Endothelial cell of umbilical vein (primary cell): Measurements from ENCODE around the gene TPPP2. TPM values are rescaled to one million over a fixed set of nuclear protein-coding genes. Genes with fewer than 3 reads are reported as not detected.

Experiments
- BruUV-seq: library from RNA; stranded (reverse); fragments of 400-500 nt; replicated peaks from 2 replicates; lab custom pipeline; 2021; lab: Mats Ljungman, UMichigan
- CTCF ChIA-PET: fragments of 300-600, 350-600 bp; sonication (Branson Sonifier 250); formaldehyde crosslinking; loops from one replicate; lab custom pipeline; 2021; ENCODE audit warnings: antibody characterized with exemption, inconsistent platforms; lab: Charles Lee
- POLR2A ChIA-PET: fragments of 300-600, 350-600 bp; sonication (Branson Sonifier 250); formaldehyde crosslinking; loops from one replicate; lab custom pipeline; 2021; ENCODE audit warnings: antibody characterized with exemption, inconsistent platforms; lab: Charles Lee
- DNase-seq: peaks from one replicate; pipeline ENCODE4 v3.0.0-alpha.2; 2011; ENCODE audit warnings: low read depth, low spot score
- FAIRE-seq: peaks from 2 replicates; lab custom pipeline; 2011; peaks lifted over from hg19 to GRCh38; lab: Jason Lieb, UNC
- H2AFZ ChIP-seq: 2 replicates; pipeline ENCODE4 v1.6.0; 2012; ENCODE audit warnings: low read depth, low read length, control low read depth, inconsistent platforms
- H3K27ac ChIP-seq: 2 replicates; pipeline ENCODE4 v1.5.1; 2011; ENCODE audit warnings: low read depth, mild to moderate bottlenecking, control low read depth, low read length, moderate library complexity; ENCODE audit not compliant: insufficient read depth
- H3K27me3 ChIP-seq, 2 experiments: 2 replicates each; pipeline versions ENCODE4 v1.6.0 to v1.6.1; 2011; ENCODE audit warnings: low read length in 2 of 2, mixed read lengths in 1 of 2; ENCODE audit not compliant: control insufficient read depth in 2 of 2, insufficient read depth in 2 of 2
- H3K36me3 ChIP-seq, 2 experiments: 2 replicates in 1 of 2; 3 replicates in 1 of 2; pipeline ENCODE4 v1.5.1; 2011; ENCODE audit warnings: low read length in 2 of 2, mild to moderate bottlenecking in 1 of 2, moderate library complexity in 1 of 2; ENCODE audit not compliant: control insufficient read depth in 2 of 2, insufficient read depth in 2 of 2; ENCODE audit errors: extremely low read depth in 1 of 2
- H3K4me1 ChIP-seq: 3 replicates; pipeline ENCODE4 v1.5.1; 2011; ENCODE audit warnings: mild to moderate bottlenecking, low read length; ENCODE audit not compliant: control insufficient read depth, insufficient read depth; ENCODE audit errors: extremely low read depth
- H3K4me2 ChIP-seq: 2 replicates; pipeline ENCODE4 v1.6.1; 2011; ENCODE audit warnings: low read length, control low read depth, mixed read lengths; ENCODE audit not compliant: insufficient read depth
- H3K4me3 ChIP-seq, 3 experiments: fragments of 200-600 bp in 1 of 3; sonication (generic), shearing (Covaris generic) in 1 of 3; replicated peaks in 1 of 3; 2 replicates each; pipeline ENCODE4 v1.5.1; 2011 to 2016; ENCODE audit warnings: control low read depth in 3 of 3, low read length in 3 of 3, mild to moderate bottlenecking in 2 of 3, inconsistent platforms in 1 of 3, low read depth in 1 of 3, moderate library complexity in 1 of 3; ENCODE audit not compliant: insufficient read depth in 1 of 3
- H3K79me2 ChIP-seq: 2 replicates; pipeline ENCODE4 v1.6.0; 2012; ENCODE audit warnings: low read length, inconsistent platforms; ENCODE audit not compliant: control insufficient read depth, insufficient read depth
- H3K9ac ChIP-seq: replicated peaks from 2 replicates; pipeline ENCODE3; 2011; ENCODE audit warnings: low read length, control low read depth; ENCODE audit not compliant: insufficient read depth; ENCODE audit errors: extremely low read depth
- H3K9me1 ChIP-seq: replicated peaks from 3 replicates; pipeline ENCODE4 v1.6.0; 2011; ENCODE audit warnings: mild to moderate bottlenecking, low read length; ENCODE audit not compliant: control insufficient read depth, insufficient read depth; ENCODE audit errors: extremely low read depth
- H3K9me3 ChIP-seq: replicated peaks from 2 replicates; pipeline ENCODE4 v1.5.1; 2012; ENCODE audit warnings: low read length, inconsistent platforms; ENCODE audit not compliant: control insufficient read depth, insufficient read depth
- H4K20me1 ChIP-seq: replicated peaks from 2 replicates; pipeline ENCODE3; 2011; ENCODE audit warnings: mild to moderate bottlenecking, low read length; ENCODE audit not compliant: control insufficient read depth, insufficient read depth; ENCODE audit errors: extremely low read depth
- CTCF ChIP-seq, 2 donors: IDR thresholded peaks; 1 replicate in 1 of 2; 2 replicates in 1 of 2; pipeline ENCODE4 v1.5.1; 2011; ENCODE audit warnings: low read length in 2 of 2, mild to moderate bottlenecking in 2 of 2, moderate library complexity in 2 of 2, control low read depth in 1 of 2, inconsistent platforms in 1 of 2, low read depth in 1 of 2; ENCODE audit not compliant: insufficient read depth in 1 of 2; ENCODE audit errors: extremely low read depth in 1 of 2
- EZH2 ChIP-seq: IDR thresholded peaks from 2 replicates; pipeline ENCODE4 v1.6.1; 2012; ENCODE audit warnings: borderline replicate concordance, low read depth, mild to moderate bottlenecking, moderate library complexity, low read length, inconsistent platforms; ENCODE audit not compliant: severe bottlenecking
- FOS ChIP-seq: IDR thresholded peaks from 2 replicates; pipeline ENCODE4 v1.6.1; 2011; ENCODE audit warnings: mild to moderate bottlenecking, low read length, moderate library complexity, borderline replicate concordance; ENCODE audit not compliant: insufficient read depth
- GATA2 ChIP-seq: IDR thresholded peaks from 2 replicates; pipeline ENCODE4 v1.7.0; 2011; ENCODE audit warnings: low read depth, mild to moderate bottlenecking, moderate library complexity, mixed read lengths, low read length; ENCODE audit not compliant: insufficient read length, insufficient read depth
- JUN ChIP-seq: IDR thresholded peaks from 2 replicates; pipeline ENCODE4 v1.6.1; 2011; ENCODE audit warnings: borderline replicate concordance, low read depth; ENCODE audit not compliant: insufficient read length, insufficient read depth
- MAX ChIP-seq: IDR thresholded peaks from 2 replicates; pipeline ENCODE4 v1.6.1; 2011; ENCODE audit not compliant: insufficient read depth, insufficient read length
- MYC ChIP-seq: IDR thresholded peaks from one replicate; pipeline ENCODE4 v1.6.1; 2011; ENCODE audit warnings: mild to moderate bottlenecking, low read depth, low read length
- POLR2A ChIP-seq: IDR thresholded peaks from 2 replicates; pipeline ENCODE4 v1.6.1; 2012; ENCODE audit warnings: low read depth, mild to moderate bottlenecking, control low read depth, low read length
- POLR2AphosphoS5 ChIP-seq: IDR thresholded peaks from 2 replicates; pipeline ENCODE4 v1.6.1; 2012; ENCODE audit warnings: low read depth, mild to moderate bottlenecking, control low read depth, low read length, moderate library complexity; ENCODE audit not compliant: insufficient read depth
- dilution Hi-C: fragments of 300-500 bp; cut with MboI; formaldehyde crosslinking; loops from one replicate; pipeline ENCODE4 v1.15.0; 2019; ENCODE audit warnings: low sequenced_read_pairs; ENCODE audit not compliant: extremely low pct_ligation_motif_present
- intact Hi-C: fragments of 100-400 bp; cut with micrococcal nuclease; formaldehyde crosslinking; loops from one replicate; pipeline ENCODE4 v1.10.0; 2022
- polyA plus RNA-seq, 4 experiments: library from polyadenylated mRNA; depleted of rRNA in 3 of 4; stranded (reverse) in 3 of 4; unstranded in 1 of 4; fragments of >200 nt; gene quantifications; 2 replicates each; pipeline versions ENCODE4 v1.2.1 to v1.2.3, GENCODE V29; 2011 to 2012; ENCODE audit warnings: missing spikeins in 1 of 4
- total RNA-seq: library from RNA; stranded (reverse); gene quantifications from 2 replicates; pipeline ENCODE4 v1.2.3, GENCODE V29; 2021

TPPP2 gene
- total and polyA plus RNA-seq, 2 donors (not counting 3 experiments of a cell fraction or from before 2014, with no cell fraction given): not detected

GRCh38 chr14:21019366-21019765 lies 10.7 kb upstream of the TPPP2 start:
- BruUV-seq: no TSS peak
- no peak overlapping the region for H3K4me3 ChIP-seq
- H3K36me3 ChIP-seq: no peaks in the 10 kb centered on the region
- H3K4me2 ChIP-seq: no peak overlapping the region
- no peaks in the 10 kb centered on the region for H3K9me1 ChIP-seq
- no peaks in the 10 kb centered on the region for H3K4me1 ChIP-seq
- H3K27me3 ChIP-seq: peaks cover 31 to 35% of the 10 kb centered on the region in 2 experiments
- no peaks in the 10 kb centered on the region for H3K79me2 ChIP-seq
- POLR2A ChIA-PET: no interaction called here
- dilution Hi-C loops (no loop called here), intact Hi-C loops (no loop called here)
- TF ChIP-seq EZH2 (no peak), POLR2A (no peak), JUN (no peak), FOS (no peak), POLR2AphosphoS5 (no peak), MYC (no peak), MAX (no peak), GATA2 (no peak), CTCF (IDR thresholded peaks at IDR 0.05; ENCODE audit: extremely low read depth in 1 of 2, insufficient read depth in 1 of 2, low read depth in 1 of 2, low read length in 2 of 2) (no peak)
- DNase-seq (no peak), FAIRE-seq (no peak)
- no peak overlapping the region for H2AFZ ChIP-seq
- H4K20me1 ChIP-seq: no peaks in the 10 kb centered on the region
- H3K9me3 ChIP-seq: no peaks in the 10 kb centered on the region
- no peak overlapping the region for H3K9ac ChIP-seq
- H3K27ac ChIP-seq: no peak overlapping the region
- CTCF ChIA-PET: interaction anchor here (0.7 to 1.7 kb wide), 4 partner anchors 9 to 85 kb away, joined by 3 to 4 read pairs (median 4); no protein-coding TSS in a partner anchor
